K562 (cell line): ENCODE results near the gene SLBP. TPM values are rescaled to one million over a fixed set of nuclear protein-coding genes. Genes with fewer than 3 reads are reported as not detected.

Source experiments
- ATAC-seq: fragments of 200-7000 bp; cut with Tn5 transposase; 3 replicates; pipeline ENCODE4 v1.9.1; 2020; ENCODE audit warnings: moderate library complexity
- BruUV-seq: library from RNA; stranded (reverse); fragments of 400-500 nt; replicated peaks from 2 replicates; lab custom pipeline; 2021; lab: Mats Ljungman, UMichigan
- CTCF ChIA-PET: fragments of 300-600 bp; formaldehyde crosslinking; extraction: SDS; loops from one replicate; lab custom pipeline; 2021; ENCODE audit warnings: low intra/inter-chr PET ratio; lab: Yijun Ruan, JAX
- POLR2A ChIA-PET: fragments of 300-600, 350-650 bp; sonication (Branson Sonifier 250); formaldehyde crosslinking; extraction: SDS; loops from one replicate; lab custom pipeline; 2021; ENCODE audit warnings: antibody characterized with exemption, inconsistent platforms; lab: Yijun Ruan, JAX
- DNase-seq, 4 experiments: peaks; one replicate each; pipeline versions ENCODE4 v3.0.0 to v3.0.0-alpha.2; 2011 to 2018; ENCODE audit warnings: low spot score in 3 of 4, mixed read lengths in 3 of 4; ENCODE audit errors: extremely low read depth in 1 of 4
- FAIRE-seq: peaks from 2 replicates; lab custom pipeline; 2011; peaks lifted over from hg19 to GRCh38; lab: Jason Lieb, UNC
- H2AFZ ChIP-seq: 2 replicates; pipeline ENCODE4 v1.6.0; 2011; ENCODE audit warnings: low read depth, low read length, control low read depth, inconsistent platforms
- H3K27ac ChIP-seq: fragments of 200-600 bp; 3 replicates; pipeline ENCODE4 v1.8.0; 2011; ENCODE audit warnings: low read depth, mild to moderate bottlenecking, control low read depth, inconsistent platforms, low read length, moderate library complexity, mixed read lengths; ENCODE audit errors: extremely low read depth
- H3K27me3 ChIP-seq, 2 experiments: fragments of 300-600 bp in 1 of 2; 2 replicates in 1 of 2; 3 replicates in 1 of 2; pipeline versions ENCODE4 v1.6.0 to v1.8.0; 2011; ENCODE audit warnings: inconsistent platforms in 2 of 2, low read length in 2 of 2, mild to moderate bottlenecking in 1 of 2, mixed read lengths in 1 of 2, moderate library complexity in 1 of 2; ENCODE audit not compliant: control insufficient read depth in 2 of 2, insufficient read depth in 2 of 2
- H3K36me3 ChIP-seq: fragments of 300-600 bp; 3 replicates; pipeline ENCODE4 v1.8.0; 2011; ENCODE audit warnings: mild to moderate bottlenecking, low read length, inconsistent platforms; ENCODE audit not compliant: control insufficient read depth, insufficient read depth
- H3K4me1 ChIP-seq, 2 experiments: fragments of 200-600 bp in 1 of 2; replicated peaks in 1 of 2; 2 replicates in 1 of 2; 3 replicates in 1 of 2; pipeline versions ENCODE4 v1.5.1 to v1.8.0; 2011; ENCODE audit warnings: inconsistent platforms in 2 of 2, low read length in 2 of 2, mild to moderate bottlenecking in 1 of 2, mixed read lengths in 1 of 2, moderate library complexity in 1 of 2; ENCODE audit not compliant: control insufficient read depth in 2 of 2, insufficient read depth in 2 of 2
- H3K4me2 ChIP-seq: 2 replicates; pipeline ENCODE4 v1.6.1; 2011; ENCODE audit warnings: low read length, control low read depth, inconsistent platforms, mixed read lengths; ENCODE audit not compliant: insufficient read depth
- H3K4me3 ChIP-seq: fragments of 200-600 bp; sonication (generic), shearing (Covaris generic); 2 replicates; pipeline ENCODE4 v1.5.1; 2016; ENCODE audit warnings: control low read depth, inconsistent platforms
- H3K79me2 ChIP-seq: fragments of 200-600 bp; 3 replicates; pipeline ENCODE4 v1.8.0; 2011; ENCODE audit warnings: low read length, inconsistent platforms; ENCODE audit not compliant: control insufficient read depth, insufficient read depth
- H3K9ac ChIP-seq, 2 experiments: 2 replicates each; pipeline versions ENCODE4 v1.6.0 to v1.6.1; 2011; ENCODE audit warnings: low read depth in 2 of 2, low read length in 2 of 2, control low read depth in 1 of 2, inconsistent platforms in 1 of 2, mild to moderate bottlenecking in 1 of 2, mixed read lengths in 1 of 2; ENCODE audit not compliant: insufficient read depth in 1 of 2
- H3K9me1 ChIP-seq: one replicate; pipeline ENCODE4 v1.6.0; 2011; ENCODE audit warnings: inconsistent platforms, mild to moderate bottlenecking, low read length, moderate library complexity; ENCODE audit not compliant: control insufficient read depth, insufficient read depth
- H3K9me3 ChIP-seq: replicated peaks from 2 replicates; pipeline ENCODE4 v1.5.1; 2011; ENCODE audit warnings: low read depth, low read length, inconsistent platforms; ENCODE audit not compliant: control insufficient read depth, insufficient read depth
- H4K20me1 ChIP-seq: replicated peaks from 2 replicates; pipeline ENCODE4 v1.6.1; 2011; ENCODE audit warnings: low read length, inconsistent platforms, mixed read lengths; ENCODE audit not compliant: control insufficient read depth, insufficient read depth
- ADNP ChIP-seq: fragments of 200-800 bp; sonication (Bioruptor generic); IDR thresholded peaks from 2 replicates; pipeline ENCODE4 v1.6.1; 2016; ENCODE audit warnings: missing genetic modification characterization, missing compliant biosample characterization
- FOSL1 ChIP-seq: fragments of 200-800 bp; sonication (Bioruptor generic); conservative IDR thresholded peaks from 2 replicates; pipeline ENCODE4 v1.6.1; 2016; ENCODE audit warnings: missing genetic modification characterization, missing compliant biosample characterization
- FOXJ3 ChIP-seq: sonication (generic); formaldehyde crosslinking; IDR thresholded peaks from 2 replicates; pipeline ENCODE4 v1.4.0; 2020; ENCODE audit warnings: mild to moderate bottlenecking, missing genetic modification reagents
- POLR2G ChIP-seq: fragments of 200-400 bp; formaldehyde crosslinking; IDR thresholded peaks from 2 replicates; pipeline ENCODE4 v1.6.1; 2017; ENCODE audit warnings: low read depth, mild to moderate bottlenecking, antibody characterized with exemption, low read length, moderate library complexity
- RBFOX2 ChIP-seq: fragments of 200-400 bp; formaldehyde crosslinking; IDR thresholded peaks from 2 replicates; pipeline ENCODE4 v1.6.1; 2017; ENCODE audit warnings: low read depth, mild to moderate bottlenecking, low read length, moderate library complexity
- TEAD1 ChIP-seq, 2 experiments: fragments of 450-650 bp in 1 of 2; sonication (generic) in 1 of 2; formaldehyde crosslinking; IDR thresholded peaks; 2 replicates each; pipeline versions ENCODE4 v1.4.0 to v1.8.0; 2020 to 2022; ENCODE audit warnings: mild to moderate bottlenecking in 2 of 2, missing genetic modification reagents in 1 of 2
- ZNF212 ChIP-seq: fragments of 450-650 bp; formaldehyde crosslinking; IDR thresholded peaks from 2 replicates; pipeline ENCODE4 v1.4.0; 2020; ENCODE audit warnings: mild to moderate bottlenecking
- ZNF449 ChIP-seq: fragments of 250-450 bp; sonication (Bioruptor Pico); IDR thresholded peaks from 2 replicates; pipeline ENCODE4 v1.8.0; 2022; ENCODE audit warnings: moderate library complexity, mild to moderate bottlenecking, inconsistent platforms
- ZSCAN29 ChIP-seq: fragments of 450-650 bp; IDR thresholded peaks from 2 replicates; pipeline ENCODE4 v1.6.1; 2017
- WGBS: fragments of 100-300 bp; shearing (Covaris generic); methylation state at CpG from one replicate; pipeline ENCODE4 v1.1.6; 2016; ENCODE audit warnings: low coverage, mixed read lengths; ENCODE audit not compliant: insufficient coverage; ENCODE audit errors: missing lambda C conversion rate; 5-methylcytosine and 5-hydroxymethylcytosine counted together
- in situ Hi-C: fragments of 300-500 bp; cut with MboI; formaldehyde crosslinking; loops from 4 replicates; pipeline ENCODE4 v1.15.0; 2018; ENCODE audit warnings: inconsistent platforms, mixed read lengths
- intact Hi-C: fragments of 100-400 bp; cut with micrococcal nuclease; formaldehyde crosslinking; loops from 2 replicates; pipeline ENCODE4 v1.14.2; 2022
- polyA plus RNA-seq, 8 experiments: library from polyadenylated mRNA; depleted of rRNA in 4 of 8; stranded (reverse) in 5 of 8; unstranded in 3 of 8; fragments of >200 nt; fragmentation: Nextera tagmentation in 2 of 8; fragmentation: Illumina TruSeq in 1 of 8; extraction: Ambion mirVana in 2 of 8; extraction: Trizol in 1 of 8; gene quantifications; 2 replicates each; pipeline versions ENCODE4 v1.2.1 to v1.2.3, GENCODE V29; 2011 to 2014; ENCODE audit warnings: inconsistent platforms in 1 of 8, missing spikeins in 1 of 8
- total RNA-seq, 7 experiments: library from RNA; depleted of rRNA in 6 of 7; stranded (reverse); fragments of >200 nt in 6 of 7; fragmentation: Illumina TruSeq in 2 of 7; extraction: Trizol in 2 of 7; gene quantifications; 2 replicates each; pipeline versions ENCODE4 v1.2.1 to v1.2.3, GENCODE V29; 2011 to 2021; ENCODE audit warnings: low replicate concordance in 1 of 7
- TF ChIP-seq, protein P1 (sequence below): fragments of 250-450 bp; sonication (Bioruptor Pico); IDR thresholded peaks from 2 replicates; pipeline ENCODE4 v1.4.0; 2020; ENCODE audit warnings: mild to moderate bottlenecking, moderate library complexity
- TF ChIP-seq, protein P2 (sequence below): fragments of 450-650 bp; IDR thresholded peaks from 2 replicates; pipeline ENCODE4 v1.6.1; 2016; ENCODE audit warnings: mild to moderate bottlenecking

SLBP gene
- total and polyA plus RNA-seq, 9 of the 15 experiments (the other 6 are each of a cell fraction or from before 2014, with no cell fraction given): 49.4 to 221 (median 162) TPM

DNA sequence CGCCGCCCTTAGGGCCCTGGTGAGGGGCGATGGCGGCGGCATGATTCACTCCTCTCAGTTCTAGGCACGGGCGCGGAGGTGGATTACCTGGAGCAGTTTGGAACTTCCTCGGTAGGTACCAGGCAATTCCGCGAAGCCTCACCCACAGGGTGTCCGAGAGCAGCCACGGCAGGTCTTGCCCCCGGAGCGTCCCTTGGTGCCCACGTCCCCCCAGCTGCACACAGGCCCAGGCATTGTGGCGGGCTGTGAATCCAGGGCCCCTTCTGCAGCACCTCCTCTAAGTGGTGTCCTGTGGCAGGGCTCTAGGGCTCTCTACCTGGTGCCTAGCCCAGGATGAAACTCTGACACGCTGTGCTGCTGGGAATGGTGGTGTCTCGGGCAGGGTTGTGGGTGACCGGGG lies 23.1 kb upstream of the SLBP start:
- TF ChIP-seq FOSL1: no peak
- TF ChIP-seq, protein P1, sequence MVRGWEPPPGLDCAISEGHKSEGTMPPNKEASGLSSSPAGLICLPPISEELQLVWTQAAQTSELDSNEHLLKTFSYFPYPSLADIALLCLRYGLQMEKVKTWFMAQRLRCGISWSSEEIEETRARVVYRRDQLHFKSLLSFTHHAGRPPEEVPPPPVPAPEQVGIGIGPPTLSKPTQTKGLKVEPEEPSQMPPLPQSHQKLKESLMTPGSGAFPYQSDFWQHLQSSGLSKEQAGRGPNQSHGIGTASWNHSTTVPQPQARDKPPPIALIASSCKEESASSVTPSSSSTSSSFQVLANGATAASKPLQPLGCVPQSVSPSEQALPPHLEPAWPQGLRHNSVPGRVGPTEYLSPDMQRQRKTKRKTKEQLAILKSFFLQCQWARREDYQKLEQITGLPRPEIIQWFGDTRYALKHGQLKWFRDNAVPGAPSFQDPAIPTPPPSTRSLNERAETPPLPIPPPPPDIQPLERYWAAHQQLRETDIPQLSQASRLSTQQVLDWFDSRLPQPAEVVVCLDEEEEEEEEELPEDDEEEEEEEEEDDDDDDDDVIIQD (CRISPR knock-in tag): no peak
- TF ChIP-seq, protein P2, sequence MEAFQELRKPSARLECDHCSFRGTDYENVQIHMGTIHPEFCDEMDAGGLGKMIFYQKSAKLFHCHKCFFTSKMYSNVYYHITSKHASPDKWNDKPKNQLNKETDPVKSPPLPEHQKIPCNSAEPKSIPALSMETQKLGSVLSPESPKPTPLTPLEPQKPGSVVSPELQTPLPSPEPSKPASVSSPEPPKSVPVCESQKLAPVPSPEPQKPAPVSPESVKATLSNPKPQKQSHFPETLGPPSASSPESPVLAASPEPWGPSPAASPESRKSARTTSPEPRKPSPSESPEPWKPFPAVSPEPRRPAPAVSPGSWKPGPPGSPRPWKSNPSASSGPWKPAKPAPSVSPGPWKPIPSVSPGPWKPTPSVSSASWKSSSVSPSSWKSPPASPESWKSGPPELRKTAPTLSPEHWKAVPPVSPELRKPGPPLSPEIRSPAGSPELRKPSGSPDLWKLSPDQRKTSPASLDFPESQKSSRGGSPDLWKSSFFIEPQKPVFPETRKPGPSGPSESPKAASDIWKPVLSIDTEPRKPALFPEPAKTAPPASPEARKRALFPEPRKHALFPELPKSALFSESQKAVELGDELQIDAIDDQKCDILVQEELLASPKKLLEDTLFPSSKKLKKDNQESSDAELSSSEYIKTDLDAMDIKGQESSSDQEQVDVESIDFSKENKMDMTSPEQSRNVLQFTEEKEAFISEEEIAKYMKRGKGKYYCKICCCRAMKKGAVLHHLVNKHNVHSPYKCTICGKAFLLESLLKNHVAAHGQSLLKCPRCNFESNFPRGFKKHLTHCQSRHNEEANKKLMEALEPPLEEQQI: no peak
- TF ChIP-seq ZNF212 (CRISPR knock-in tag): no peak
- TF ChIP-seq POLR2G: peak; percentile 53
- no peak for TF ChIP-seq ZSCAN29
- no peak for TF ChIP-seq ZNF449
- no peak for TF ChIP-seq FOXJ3
- TF ChIP-seq ADNP (tag): no peak
- 0 out of 2 replicates have a peak, but pooled peaks have one; percentile 40 for TF ChIP-seq RBFOX2
- TF ChIP-seq TEAD1 (CRISPR knock-in tag; IDR thresholded peaks at IDR 0.05): no peak
- Histone ChIP-seq H3K27ac (no peak overlapping the region), H3K4me3 (no peak overlapping the region), H3K27me3 (no peaks in the 10 kb centered on the region), H3K4me1 (peaks cover 0 to 10% of the 10 kb centered on the region in 2 experiments; a peak in 1 of 5 replicates), H3K79me2 (peaks cover 19% of the 10 kb centered on the region), H2AFZ (no peak overlapping the region), H3K9me3 (peaks cover 8% of the 10 kb centered on the region), H3K9ac (no peak overlapping the region), H3K9me1 (no peaks in the 10 kb centered on the region), H4K20me1 (0 out of 2 replicates have a peak, but pooled peaks cover 4% of the 10 kb centered on the region), H3K4me2 (no peak overlapping the region), H3K36me3 (peaks cover 97% of the 10 kb centered on the region)
- ChIA-PET CTCF (no interaction called here), POLR2A (interaction anchor here (0.6 kb wide), 1 partner anchor 149 kb away, joined by 3 read pairs; no protein-coding TSS in a partner anchor)
- in situ Hi-C loops: no loop called here
- FAIRE-seq (no peak), ATAC-seq (no peak), DNase-seq (no peak)
- BruUV-seq: no TSS peak
- intact Hi-C loops: no loop called here
- 85% methylated on average over 15 of the region's 20 CpGs for WGBS
